Measurements from ENCODE around the gene DAPK1.

Gene DAPK1

DNA sequence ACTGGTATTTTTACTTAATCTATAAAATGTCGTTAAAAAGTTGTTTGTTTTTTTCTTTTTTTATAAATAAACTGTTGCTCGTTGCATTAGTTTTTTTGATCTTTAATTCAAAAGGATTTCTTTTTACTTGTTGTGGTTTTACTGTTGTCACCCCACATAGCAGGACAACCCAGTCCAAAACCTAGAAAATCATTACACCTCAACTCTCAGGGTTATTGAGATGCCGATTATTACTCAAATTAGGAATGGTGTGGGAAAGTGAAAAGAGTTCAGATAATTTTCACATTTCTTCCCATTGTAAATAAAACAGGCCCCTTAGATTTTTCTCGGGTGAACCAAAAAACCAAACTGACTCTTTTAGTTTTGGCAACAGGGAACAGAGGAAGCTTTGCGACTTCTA, 210.9 kb downstream of the DAPK1 start:
- no peak for DNase-seq (ENCODE audit: insufficient read length, low spot score)
- no peak for TF ChIP-seq TAF1 (IDR thresholded peaks at IDR 0.05; ENCODE audit: low read depth, low read length)
- no peak for TF ChIP-seq SPI1 (IDR thresholded peaks at IDR 0.05; ENCODE audit: low read depth, low read length)
- no peak for TF ChIP-seq PAX5 (IDR thresholded peaks at IDR 0.05; ENCODE audit: insufficient read depth, low read length, severe bottlenecking)
- no peak for TF ChIP-seq POLR2AphosphoS5 (IDR thresholded peaks at IDR 0.05; ENCODE audit: low read depth, low read length)
- TF ChIP-seq POLR2A (IDR thresholded peaks at IDR 0.05; ENCODE audit: low read depth, low read length) = no peak
- TF ChIP-seq POU2F2 (IDR thresholded peaks at IDR 0.05; ENCODE audit: low read depth, low read length) = no peak
- FAIRE-seq = no peak

DNA sequence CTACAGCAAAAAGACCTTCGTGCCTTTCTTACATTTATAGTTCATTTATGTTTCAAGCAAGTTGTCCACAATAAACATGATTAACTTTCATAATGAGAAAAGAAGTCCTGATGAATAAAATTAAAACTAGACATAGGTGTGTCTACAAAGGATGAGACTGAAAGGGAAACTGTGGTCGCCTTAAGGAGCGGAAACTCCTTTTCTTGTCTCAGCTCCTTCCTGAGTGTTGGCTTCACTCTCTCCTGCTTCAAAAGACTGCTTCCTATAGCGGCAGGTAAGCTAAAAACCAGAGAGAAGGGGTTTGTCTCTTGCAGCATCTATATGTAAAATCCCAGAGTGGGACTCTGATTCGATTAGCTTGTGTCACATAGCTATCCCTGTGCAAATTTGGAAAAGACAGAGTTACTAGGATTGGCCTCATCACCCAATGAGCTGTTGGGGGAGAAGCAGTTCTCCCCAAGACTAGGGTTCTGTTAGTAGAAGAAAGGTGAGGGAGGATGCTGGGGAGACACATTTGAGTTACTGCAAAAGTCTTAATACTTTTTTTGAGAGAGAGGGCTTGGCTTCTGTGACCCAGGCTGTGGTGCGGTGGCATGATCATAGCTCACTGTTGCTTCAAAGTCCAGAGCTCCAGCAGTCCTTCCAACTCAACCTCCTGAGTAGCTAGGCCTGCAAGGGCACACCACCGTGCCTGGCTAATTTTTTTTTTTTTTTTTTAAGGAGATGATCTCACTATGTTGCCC, 211.5 kb downstream of the DAPK1 start:
- FAIRE-seq (no peak), DNase-seq (ENCODE audit: insufficient read length, low spot score) (no peak)
- no peak for TF ChIP-seq POLR2AphosphoS5 (IDR thresholded peaks at IDR 0.05; ENCODE audit: low read depth, low read length)
- TF ChIP-seq POU2F2 (IDR thresholded peaks at IDR 0.05; ENCODE audit: low read depth, low read length) = no peak

- TF ChIP-seq PAX5 (IDR thresholded peaks at IDR 0.05; ENCODE audit: insufficient read depth, low read length, severe bottlenecking) = no peak
- TF ChIP-seq POLR2AphosphoS5 (IDR thresholded peaks at IDR 0.05; ENCODE audit: low read depth, low read length) = no peak
- no peak for TF ChIP-seq TAF1 (IDR thresholded peaks at IDR 0.05; ENCODE audit: low read depth, low read length)
- DNase-seq (ENCODE audit: insufficient read length, low spot score) (no peak), FAIRE-seq (no peak)
These were observed 212.8 kb downstream of the DAPK1 start for GRCh38 chr9:87710443-87710842.

GRCh38 chr9:87711857-87712800, 214.5 kb downstream of the DAPK1 start:
- FAIRE-seq = no peak
- TF ChIP-seq TAF1 (IDR thresholded peaks at IDR 0.05; ENCODE audit: low read depth, low read length) (no peak), SPI1 (IDR thresholded peaks at IDR 0.05; ENCODE audit: low read depth, low read length) (no peak), PAX5 (IDR thresholded peaks at IDR 0.05; ENCODE audit: insufficient read depth, low read length, severe bottlenecking) (no peak), POU2F2 (IDR thresholded peaks at IDR 0.05; ENCODE audit: low read depth, low read length) (no peak), POLR2A (IDR thresholded peaks at IDR 0.05; ENCODE audit: low read depth, low read length) (no peak), POLR2AphosphoS5 (IDR thresholded peaks at IDR 0.05; ENCODE audit: low read depth, low read length) (no peak)
- DNase-seq (ENCODE audit: insufficient read length, low spot score) = no peak

GRCh38 chr9:87712801-87713277, 215.2 kb downstream of the DAPK1 start:
- TF ChIP-seq PAX5 (IDR thresholded peaks at IDR 0.05; ENCODE audit: insufficient read depth, low read length, severe bottlenecking) = no peak
- no peak for TF ChIP-seq POU2F2 (IDR thresholded peaks at IDR 0.05; ENCODE audit: low read depth, low read length)
- TF ChIP-seq POLR2A (IDR thresholded peaks at IDR 0.05; ENCODE audit: low read depth, low read length) = no peak
- TF ChIP-seq SPI1 (IDR thresholded peaks at IDR 0.05; ENCODE audit: low read depth, low read length) = no peak
- no peak for TF ChIP-seq POLR2AphosphoS5 (IDR thresholded peaks at IDR 0.05; ENCODE audit: low read depth, low read length)
- TF ChIP-seq TAF1 (IDR thresholded peaks at IDR 0.05; ENCODE audit: low read depth, low read length) = no peak
- FAIRE-seq (no peak), DNase-seq (ENCODE audit: insufficient read length, low spot score) (no peak)

- TF ChIP-seq POLR2AphosphoS5 (IDR thresholded peaks at IDR 0.05; ENCODE audit: low read depth, low read length) (no peak), POLR2A (IDR thresholded peaks at IDR 0.05; ENCODE audit: low read depth, low read length) (no peak), SPI1 (IDR thresholded peaks at IDR 0.05; ENCODE audit: low read depth, low read length) (no peak), TAF1 (IDR thresholded peaks at IDR 0.05; ENCODE audit: low read depth, low read length) (no peak), POU2F2 (IDR thresholded peaks at IDR 0.05; ENCODE audit: low read depth, low read length) (no peak), PAX5 (IDR thresholded peaks at IDR 0.05; ENCODE audit: insufficient read depth, low read length, severe bottlenecking) (no peak)
- no peak for DNase-seq (ENCODE audit: insufficient read length, low spot score)
- no peak for FAIRE-seq
These were observed 215.8 kb downstream of the DAPK1 start for GRCh38 chr9:87713278-87713987.

- DNase-seq (ENCODE audit: insufficient read length, low spot score) = no peak
- FAIRE-seq = no peak
- no peak for TF ChIP-seq POU2F2 (IDR thresholded peaks at IDR 0.05; ENCODE audit: low read depth, low read length)
- no peak for TF ChIP-seq POLR2AphosphoS5 (IDR thresholded peaks at IDR 0.05; ENCODE audit: low read depth, low read length)
- TF ChIP-seq SPI1 (IDR thresholded peaks at IDR 0.05; ENCODE audit: low read depth, low read length) = no peak
- no peak for TF ChIP-seq TAF1 (IDR thresholded peaks at IDR 0.05; ENCODE audit: low read depth, low read length)
- TF ChIP-seq PAX5 (IDR thresholded peaks at IDR 0.05; ENCODE audit: insufficient read depth, low read length, severe bottlenecking) = no peak
- no peak for TF ChIP-seq POLR2A (IDR thresholded peaks at IDR 0.05; ENCODE audit: low read depth, low read length)
These were observed 216.3 kb downstream of the DAPK1 start for GRCh38 chr9:87713988-87714330.

- FAIRE-seq = no peak
- DNase-seq (ENCODE audit: insufficient read length, low spot score) = no peak
These were observed 217.2 kb downstream of the DAPK1 start for GRCh38 chr9:87714819-87715218.

GRCh38 chr9:87716141-87716540, 218.5 kb downstream of the DAPK1 start:
- DNase-seq (ENCODE audit: insufficient read length, low spot score) = no peak
- no peak for FAIRE-seq
- TF ChIP-seq SPI1 (IDR thresholded peaks at IDR 0.05; ENCODE audit: low read depth, low read length) (no peak), TAF1 (IDR thresholded peaks at IDR 0.05; ENCODE audit: low read depth, low read length) (no peak), POLR2AphosphoS5 (IDR thresholded peaks at IDR 0.05; ENCODE audit: low read depth, low read length) (no peak), PAX5 (IDR thresholded peaks at IDR 0.05; ENCODE audit: insufficient read depth, low read length, severe bottlenecking) (no peak), POU2F2 (IDR thresholded peaks at IDR 0.05; ENCODE audit: low read depth, low read length) (no peak), POLR2A (IDR thresholded peaks at IDR 0.05; ENCODE audit: low read depth, low read length) (no peak)

More at GRCh38 chr9:87714819-87715218, 217.2 kb downstream of the DAPK1 start:
- no peak for TF ChIP-seq SPI1 (IDR thresholded peaks at IDR 0.05; ENCODE audit: low read depth, low read length)

Data from GM12891 (cell line).